ENCODE results near the gene ZFAND3.

ZFAND3 gene

DNA sequence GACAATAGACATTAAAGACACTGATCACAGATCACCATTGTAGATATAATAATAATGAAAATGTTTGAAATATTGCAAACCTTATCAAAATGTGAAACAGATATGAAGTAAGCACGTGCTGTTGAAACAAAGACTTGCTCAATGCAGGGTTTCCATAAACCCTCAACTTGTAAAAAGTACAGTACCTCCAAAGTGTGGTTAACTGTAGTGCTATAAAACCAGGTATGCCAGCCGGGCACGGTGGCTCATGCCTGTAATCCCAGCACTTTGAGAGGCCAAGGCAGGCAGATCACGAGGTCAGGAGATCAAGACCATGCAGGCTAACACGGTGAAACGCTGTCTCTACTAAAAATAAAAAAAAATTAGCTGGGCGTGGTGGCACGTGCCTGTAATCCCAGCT lies 96.6 kb downstream of the ZFAND3 start:
- H3K36me3 ChIP-seq (ENCODE audit: insufficient read depth, low read length) = peaks cover 5% of the 10 kb centered on the region; the same call in 1 of the 2 replicates
- H3K4me3 ChIP-seq (ENCODE audit: low read depth in 1 of 2, low read length in 2 of 2) = no peak overlapping the region
- peaks cover 94% of the 10 kb centered on the region for H3K79me2 ChIP-seq (ENCODE audit: insufficient read depth, low read length)
- no peak for TF ChIP-seq EZH2 (IDR thresholded peaks at IDR 0.05; ENCODE audit: borderline replicate concordance, low read depth, low read length, severe bottlenecking)
- TF ChIP-seq CTCF (IDR thresholded peaks at IDR 0.05; ENCODE audit: borderline replicate concordance, extremely low read depth, low read length, poor library complexity, severe bottlenecking) = no peak
- no peak overlapping the region for H3K27ac ChIP-seq (ENCODE audit: low read length)
- ATAC-seq (ENCODE audit: insufficient read depth, low read depth) (no peak), DNase-seq (no peak)
- H4K20me1 ChIP-seq (ENCODE audit: insufficient read depth, low read length) = peaks cover 39% of the 10 kb centered on the region
- H3K27me3 ChIP-seq (ENCODE audit: insufficient read depth, low read length, poor library complexity) = no peaks in the 10 kb centered on the region
- no peaks in the 10 kb centered on the region for H3K9me3 ChIP-seq (ENCODE audit: insufficient read depth, low read length, severe bottlenecking)
- no peak overlapping the region for H3K9ac ChIP-seq (ENCODE audit: low read depth, low read length)
- peaks cover 3% of the 10 kb centered on the region; the same call in 1 of the 2 replicates for H3K4me1 ChIP-seq (ENCODE audit: insufficient read depth, low read length)
- H2AFZ ChIP-seq (ENCODE audit: low read depth, low read length) = no peak overlapping the region
- no peak overlapping the region for H3K4me2 ChIP-seq (ENCODE audit: insufficient read depth, low read length)

GRCh38 chr6:37916675-37917074 lies 97.1 kb downstream of the ZFAND3 start:
- no peak for TF ChIP-seq EZH2 (IDR thresholded peaks at IDR 0.05; ENCODE audit: borderline replicate concordance, low read depth, low read length, severe bottlenecking)
- TF ChIP-seq CTCF (IDR thresholded peaks at IDR 0.05; ENCODE audit: borderline replicate concordance, extremely low read depth, low read length, poor library complexity, severe bottlenecking) = no peak
- Histone ChIP-seq H2AFZ (ENCODE audit: low read depth, low read length) (no peak overlapping the region), H3K27ac (ENCODE audit: low read length) (no peak overlapping the region), H3K4me1 (ENCODE audit: insufficient read depth, low read length) (no peaks in the 10 kb centered on the region), H4K20me1 (ENCODE audit: insufficient read depth, low read length) (peaks cover 35% of the 10 kb centered on the region), H3K4me2 (ENCODE audit: insufficient read depth, low read length) (no peak overlapping the region), H3K27me3 (ENCODE audit: insufficient read depth, low read length, poor library complexity) (no peaks in the 10 kb centered on the region), H3K4me3 (ENCODE audit: low read depth in 1 of 2, low read length in 2 of 2) (no peak overlapping the region), H3K79me2 (ENCODE audit: insufficient read depth, low read length) (peaks cover 94% of the 10 kb centered on the region), H3K9ac (ENCODE audit: low read depth, low read length) (no peak overlapping the region), H3K36me3 (ENCODE audit: insufficient read depth, low read length) (peaks cover 5% of the 10 kb centered on the region; the same call in 1 of the 2 replicates), H3K9me3 (ENCODE audit: insufficient read depth, low read length, severe bottlenecking) (no peaks in the 10 kb centered on the region)
- DNase-seq (no peak), ATAC-seq (ENCODE audit: insufficient read depth, low read depth) (no peak)

DNA sequence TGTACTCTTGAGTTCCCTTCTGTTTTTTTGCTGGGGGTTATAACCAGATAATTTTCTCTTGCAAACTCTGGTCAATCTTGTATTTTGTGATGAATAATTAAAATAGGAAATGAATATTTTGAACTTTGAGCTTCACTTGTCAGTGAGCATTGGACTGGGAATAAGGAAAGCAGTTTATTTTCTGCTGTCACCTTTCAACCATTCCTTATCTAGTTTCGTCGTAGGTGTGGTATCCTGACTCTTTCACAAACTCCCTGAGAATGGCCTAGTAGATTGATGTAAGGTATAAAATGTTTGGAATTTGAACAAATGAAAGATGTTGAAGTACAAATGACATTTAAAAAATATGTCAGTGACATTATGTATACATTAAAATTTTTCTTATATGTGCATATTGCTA lies 98.0 kb downstream of the ZFAND3 start:
- H3K79me2 ChIP-seq (ENCODE audit: insufficient read depth, low read length) = peaks cover 94% of the 10 kb centered on the region
- no peaks in the 10 kb centered on the region for H3K4me1 ChIP-seq (ENCODE audit: insufficient read depth, low read length)
- DNase-seq = no peak
- no peak overlapping the region for H3K27ac ChIP-seq (ENCODE audit: low read length)
- H4K20me1 ChIP-seq (ENCODE audit: insufficient read depth, low read length) = peaks cover 30% of the 10 kb centered on the region
- no peaks in the 10 kb centered on the region for H3K27me3 ChIP-seq (ENCODE audit: insufficient read depth, low read length, poor library complexity)
- no peak overlapping the region for H3K4me3 ChIP-seq (ENCODE audit: low read depth in 1 of 2, low read length in 2 of 2)
- no peak for ATAC-seq (ENCODE audit: insufficient read depth, low read depth)
- H3K36me3 ChIP-seq (ENCODE audit: insufficient read depth, low read length) = peaks cover 5% of the 10 kb centered on the region; the same call in 1 of the 2 replicates
- H3K9ac ChIP-seq (ENCODE audit: low read depth, low read length) = no peak overlapping the region
- H3K9me3 ChIP-seq (ENCODE audit: insufficient read depth, low read length, severe bottlenecking) = no peaks in the 10 kb centered on the region
- H2AFZ ChIP-seq (ENCODE audit: low read depth, low read length) = no peak overlapping the region
- no peak overlapping the region for H3K4me2 ChIP-seq (ENCODE audit: insufficient read depth, low read length)
- no peak for TF ChIP-seq CTCF (IDR thresholded peaks at IDR 0.05; ENCODE audit: borderline replicate concordance, extremely low read depth, low read length, poor library complexity, severe bottlenecking)
- no peak for TF ChIP-seq EZH2 (IDR thresholded peaks at IDR 0.05; ENCODE audit: borderline replicate concordance, low read depth, low read length, severe bottlenecking)
